ENCODE data around the gene COL25A1.

The COL25A1 gene

GRCh38 chr4:109294006-109294405 lies 8.5 kb downstream of the COL25A1 start:
- in situ Hi-C loops (cut with MboI; ENCODE audit: low sequenced_read_pairs): no loop called here

- in situ Hi-C loops (cut with MboI; ENCODE audit: low sequenced_read_pairs): no loop called here
Measured at GRCh38 chr4:109291707-109292238, 10.7 kb downstream of the COL25A1 start.

GRCh38 chr4:109290918-109291317 lies 11.5 kb downstream of the COL25A1 start:
- in situ Hi-C loops (cut with MboI; ENCODE audit: low sequenced_read_pairs): no loop called here

GRCh38 chr4:109278594-109279031 lies 23.8 kb downstream of the COL25A1 start:
- in situ Hi-C loops (cut with MboI; ENCODE audit: low sequenced_read_pairs): no loop called here

- in situ Hi-C loops (cut with MboI; ENCODE audit: low sequenced_read_pairs): no loop called here
Measured at GRCh38 chr4:109276482-109277095, 25.9 kb downstream of the COL25A1 start.

- in situ Hi-C loops (cut with MboI; ENCODE audit: low sequenced_read_pairs): no loop called here
Measured at GRCh38 chr4:109275066-109275745, 27.3 kb downstream of the COL25A1 start.

GRCh38 chr4:109266891-109267290 lies 35.6 kb downstream of the COL25A1 start:
- in situ Hi-C loops (cut with MboI; ENCODE audit: low sequenced_read_pairs): no loop called here

GRCh38 chr4:109266236-109266635 lies 36.2 kb downstream of the COL25A1 start:
- in situ Hi-C loops (cut with MboI; ENCODE audit: low sequenced_read_pairs): no loop called here

GRCh38 chr4:109263721-109264120 lies 38.7 kb downstream of the COL25A1 start:
- in situ Hi-C loops (cut with MboI; ENCODE audit: low sequenced_read_pairs): no loop called here

GRCh38 chr4:109256818-109257217 lies 45.6 kb downstream of the COL25A1 start:
- in situ Hi-C loops (cut with MboI; ENCODE audit: low sequenced_read_pairs): no loop called here

GRCh38 chr4:109254845-109255244 lies 47.6 kb downstream of the COL25A1 start:
- in situ Hi-C loops (cut with MboI; ENCODE audit: low sequenced_read_pairs): no loop called here

- in situ Hi-C loops (cut with MboI; ENCODE audit: low sequenced_read_pairs): no loop called here
Measured at GRCh38 chr4:109251396-109251795, 51.1 kb downstream of the COL25A1 start.

- in situ Hi-C loops (cut with MboI; ENCODE audit: low sequenced_read_pairs): no loop called here
Measured at GRCh38 chr4:109248322-109248900, 54.0 kb downstream of the COL25A1 start.

GRCh38 chr4:109243871-109244270 lies 58.6 kb downstream of the COL25A1 start:
- in situ Hi-C loops (cut with MboI; ENCODE audit: low sequenced_read_pairs): no loop called here

GRCh38 chr4:109238746-109239145 lies 63.7 kb downstream of the COL25A1 start:
- in situ Hi-C loops (cut with MboI; ENCODE audit: low sequenced_read_pairs): no loop called here

GRCh38 chr4:109235683-109236082 lies 66.8 kb downstream of the COL25A1 start:
- in situ Hi-C loops (cut with MboI; ENCODE audit: low sequenced_read_pairs): no loop called here

- in situ Hi-C loops (cut with MboI; ENCODE audit: low sequenced_read_pairs): no loop called here
Measured at GRCh38 chr4:109234596-109234995, 67.9 kb downstream of the COL25A1 start.

- in situ Hi-C loops (cut with MboI; ENCODE audit: low sequenced_read_pairs): no loop called here
Measured at GRCh38 chr4:109233570-109233969, 68.9 kb downstream of the COL25A1 start.

- in situ Hi-C loops (cut with MboI; ENCODE audit: low sequenced_read_pairs): no loop called here
Measured at GRCh38 chr4:109232681-109233080, 69.8 kb downstream of the COL25A1 start.

- in situ Hi-C loops (cut with MboI; ENCODE audit: low sequenced_read_pairs): no loop called here
Measured at GRCh38 chr4:109231331-109231730, 71.1 kb downstream of the COL25A1 start.

- in situ Hi-C loops (cut with MboI; ENCODE audit: low sequenced_read_pairs): no loop called here
Measured at GRCh38 chr4:109229028-109229427, 73.4 kb downstream of the COL25A1 start.

GRCh38 chr4:109218288-109218687 lies 84.2 kb downstream of the COL25A1 start:
- in situ Hi-C loops (cut with MboI; ENCODE audit: low sequenced_read_pairs): no loop called here

All from HL-60/S4 (cell line).